ENCODE results near the gene GSTM1.

The GSTM1 gene

GRCh38 chr1:109721971-109722370, 34.4 kb downstream of the GSTM1 start:
- Histone ChIP-seq H3K27ac (no peak overlapping the region), H3K27me3 (replicated peaks) (no peaks in the 10 kb centered on the region), H3K36me3 (replicated peaks) (no peaks in the 10 kb centered on the region), H3K4me3 (ENCODE audit: low read depth, low read length) (no peak overlapping the region)
- no peak for TF ChIP-seq CTCF (IDR thresholded peaks at IDR 0.05; ENCODE audit: low read depth, low read length, missing control alignments)
- in situ Hi-C loops (cut with HindIII; ENCODE audit: low pct_ligation_motif_present, low sequenced_read_pairs), result no loop called here
- no peak for DNase-seq

GRCh38 chr1:109722908-109723691, 35.5 kb downstream of the GSTM1 start:
- no peak for DNase-seq
- Histone ChIP-seq H3K27me3 (replicated peaks) (no peaks in the 10 kb centered on the region), H3K4me3 (ENCODE audit: low read depth, low read length) (no peak overlapping the region), H3K27ac (no peak overlapping the region), H3K36me3 (replicated peaks) (no peaks in the 10 kb centered on the region)
- in situ Hi-C loops (cut with HindIII; ENCODE audit: low pct_ligation_motif_present, low sequenced_read_pairs), result no loop called here
- no peak for TF ChIP-seq CTCF (IDR thresholded peaks at IDR 0.05; ENCODE audit: low read depth, low read length, missing control alignments)

- no peak for DNase-seq
- TF ChIP-seq CTCF (IDR thresholded peaks at IDR 0.05; ENCODE audit: low read depth, low read length, missing control alignments), result no peak
- in situ Hi-C loops (cut with HindIII; ENCODE audit: low pct_ligation_motif_present, low sequenced_read_pairs), result no loop called here
- H3K36me3 ChIP-seq (replicated peaks), result no peaks in the 10 kb centered on the region
- H3K27me3 ChIP-seq (replicated peaks), result no peaks in the 10 kb centered on the region
- H3K4me3 ChIP-seq (ENCODE audit: low read depth, low read length), result no peak overlapping the region
- no peak overlapping the region for H3K27ac ChIP-seq
Measured at GRCh38 chr1:109724933-109725332, 37.3 kb downstream of the GSTM1 start.

- no peak for DNase-seq
- no peaks in the 10 kb centered on the region for H3K36me3 ChIP-seq (replicated peaks)
- no peak overlapping the region for H3K4me3 ChIP-seq (ENCODE audit: low read depth, low read length)
- H3K27ac ChIP-seq, result no peak overlapping the region
- TF ChIP-seq CTCF (IDR thresholded peaks at IDR 0.05; ENCODE audit: low read depth, low read length, missing control alignments), result no peak
- no peaks in the 10 kb centered on the region for H3K27me3 ChIP-seq (replicated peaks)
- in situ Hi-C loops (cut with HindIII; ENCODE audit: low pct_ligation_motif_present, low sequenced_read_pairs), result no loop called here
Measured at GRCh38 chr1:109725510-109725909, 37.9 kb downstream of the GSTM1 start.

GRCh38 chr1:109726007-109726406, 38.4 kb downstream of the GSTM1 start:
- H3K4me3 ChIP-seq (ENCODE audit: low read depth, low read length), result no peak overlapping the region
- no peak overlapping the region for H3K27ac ChIP-seq
- in situ Hi-C loops (cut with HindIII; ENCODE audit: low pct_ligation_motif_present, low sequenced_read_pairs), result no loop called here
- H3K36me3 ChIP-seq (replicated peaks), result no peaks in the 10 kb centered on the region
- H3K27me3 ChIP-seq (replicated peaks), result no peaks in the 10 kb centered on the region
- DNase-seq, result no peak
- TF ChIP-seq CTCF (IDR thresholded peaks at IDR 0.05; ENCODE audit: low read depth, low read length, missing control alignments), result no peak

Measured in brain microvascular endothelial cell (primary cell).